Measurements from ENCODE around the gene JAKMIP1. TPM values are rescaled to one million over a fixed set of nuclear protein-coding genes. Genes with fewer than 3 reads are reported as not detected.

Gene JAKMIP1
- total RNA-seq, 1 donor from 2014 or later = not detected

DNA sequence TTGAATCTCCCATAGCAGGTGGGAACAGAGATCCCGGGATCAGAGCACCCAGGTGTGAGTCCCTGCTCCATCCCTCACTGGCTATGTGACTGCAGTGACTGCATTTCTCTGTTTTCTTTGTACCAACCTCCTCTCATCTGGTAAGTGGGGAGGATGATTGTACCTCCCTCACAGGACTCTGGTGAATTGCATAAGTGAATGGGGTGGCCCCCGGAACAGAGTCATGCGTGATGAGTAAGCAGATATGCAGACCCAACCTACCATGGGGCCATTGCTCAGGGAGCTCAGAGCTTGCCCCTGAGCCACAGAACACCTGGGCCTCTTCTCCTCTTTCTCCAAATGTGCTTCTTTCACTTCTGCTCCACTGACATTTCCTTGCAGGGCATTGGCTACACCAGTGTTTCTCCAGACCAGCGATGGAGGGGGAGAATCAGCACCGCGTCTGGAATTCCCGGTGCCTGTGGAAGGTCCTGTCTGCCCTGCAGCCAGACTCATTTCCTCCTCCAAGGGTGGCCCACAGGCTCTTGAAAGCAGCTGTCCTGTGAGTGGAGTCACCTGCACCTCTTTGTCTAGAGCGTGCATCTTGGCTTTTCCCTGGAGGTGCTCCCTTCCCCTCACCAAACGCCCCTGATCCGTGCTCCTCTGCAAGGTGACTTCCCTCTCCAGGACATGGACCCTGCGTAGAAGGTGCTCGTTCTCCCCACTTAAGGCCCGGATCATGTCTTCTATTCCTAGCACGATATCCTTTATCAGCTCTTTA lies 212.1 kb downstream of the JAKMIP1 start:
- no peak overlapping the region for H3K4me3 Mint-ChIP-seq (ENCODE audit: unreplicated experiment)
- no peak for DNase-seq (ENCODE audit: low spot score)
- TF ChIP-seq, protein P1, sequence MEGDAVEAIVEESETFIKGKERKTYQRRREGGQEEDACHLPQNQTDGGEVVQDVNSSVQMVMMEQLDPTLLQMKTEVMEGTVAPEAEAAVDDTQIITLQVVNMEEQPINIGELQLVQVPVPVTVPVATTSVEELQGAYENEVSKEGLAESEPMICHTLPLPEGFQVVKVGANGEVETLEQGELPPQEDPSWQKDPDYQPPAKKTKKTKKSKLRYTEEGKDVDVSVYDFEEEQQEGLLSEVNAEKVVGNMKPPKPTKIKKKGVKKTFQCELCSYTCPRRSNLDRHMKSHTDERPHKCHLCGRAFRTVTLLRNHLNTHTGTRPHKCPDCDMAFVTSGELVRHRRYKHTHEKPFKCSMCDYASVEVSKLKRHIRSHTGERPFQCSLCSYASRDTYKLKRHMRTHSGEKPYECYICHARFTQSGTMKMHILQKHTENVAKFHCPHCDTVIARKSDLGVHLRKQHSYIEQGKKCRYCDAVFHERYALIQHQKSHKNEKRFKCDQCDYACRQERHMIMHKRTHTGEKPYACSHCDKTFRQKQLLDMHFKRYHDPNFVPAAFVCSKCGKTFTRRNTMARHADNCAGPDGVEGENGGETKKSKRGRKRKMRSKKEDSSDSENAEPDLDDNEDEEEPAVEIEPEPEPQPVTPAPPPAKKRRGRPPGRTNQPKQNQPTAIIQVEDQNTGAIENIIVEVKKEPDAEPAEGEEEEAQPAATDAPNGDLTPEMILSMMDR (IDR thresholded peaks at IDR 0.05; ENCODE audit: unreplicated experiment) = no peak
- H3K36me3 Mint-ChIP-seq (ENCODE audit: low read depth, unreplicated experiment) = peaks cover 3% of the 10 kb centered on the region
- H3K27me3 Mint-ChIP-seq (ENCODE audit: unreplicated experiment) = peaks cover 7% of the 10 kb centered on the region
- H3K9me3 Mint-ChIP-seq (ENCODE audit: unreplicated experiment) = peaks cover 11% of the 10 kb centered on the region
- no peak overlapping the region for H3K27ac Mint-ChIP-seq (ENCODE audit: unreplicated experiment)
- peaks cover 10% of the 10 kb centered on the region for H3K4me1 Mint-ChIP-seq (ENCODE audit: unreplicated experiment)

DNA sequence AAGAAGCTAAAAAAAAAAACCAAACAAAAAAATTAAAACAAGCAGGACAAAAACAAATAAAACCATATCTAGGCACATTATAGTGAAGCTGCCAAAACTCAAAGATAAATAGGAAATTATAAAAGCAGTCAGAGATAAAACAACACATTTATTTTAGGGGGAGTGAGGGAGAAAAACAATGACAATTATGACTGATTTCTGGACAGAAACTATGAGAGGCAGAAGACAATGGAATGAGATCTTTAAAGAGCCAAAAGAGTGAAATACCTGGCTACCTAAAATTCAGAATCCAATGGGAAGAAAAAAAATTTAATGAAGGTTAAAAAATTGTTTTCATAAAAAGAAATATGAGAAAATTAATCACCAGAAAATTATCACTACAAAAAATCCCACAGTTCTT lies 215.5 kb downstream of the JAKMIP1 start:
- Mint-ChIP-seq H3K36me3 (ENCODE audit: low read depth, unreplicated experiment) (no peaks in the 10 kb centered on the region), H3K4me3 (ENCODE audit: unreplicated experiment) (no peak overlapping the region), H3K27ac (ENCODE audit: unreplicated experiment) (no peak overlapping the region)

DNA sequence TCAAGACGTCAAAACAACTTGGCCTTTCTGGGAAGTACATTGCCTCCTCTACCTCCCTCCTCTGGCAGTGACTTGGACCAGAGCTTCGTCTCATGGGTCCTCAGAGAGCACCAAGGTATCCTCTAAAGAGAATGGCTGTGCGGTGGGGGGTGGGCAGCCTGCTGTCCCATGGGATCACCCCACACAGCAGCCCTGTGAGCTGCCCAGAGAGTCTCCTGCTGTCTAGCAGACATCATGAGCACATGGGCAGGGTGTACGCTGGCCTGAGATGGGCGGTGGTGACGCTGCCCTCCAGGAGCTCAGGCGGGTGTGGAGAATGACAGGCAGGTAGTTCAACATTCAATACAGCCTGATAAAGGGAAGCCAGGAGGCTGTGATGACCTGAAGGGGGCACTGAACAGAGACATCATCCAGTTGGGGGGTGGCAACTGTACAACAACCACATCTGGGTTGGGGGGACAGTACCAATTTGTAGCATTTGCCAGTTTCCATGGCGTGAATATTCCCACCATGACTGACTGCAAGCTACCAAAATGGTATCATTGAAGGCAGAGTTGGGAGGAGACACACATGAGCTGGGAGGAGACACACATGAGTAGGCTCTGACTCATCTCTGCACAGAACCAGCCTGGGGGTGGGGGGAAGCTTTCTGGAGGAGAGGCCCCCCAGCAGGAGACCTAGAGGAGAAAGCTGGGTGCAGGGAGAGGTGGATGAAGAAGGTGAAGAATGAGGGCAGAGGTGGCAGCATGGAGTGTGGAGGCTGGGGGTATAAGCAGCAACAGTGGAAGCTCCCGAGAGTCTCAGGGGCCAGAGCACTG lies 218.0 kb downstream of the JAKMIP1 start:
- no peaks in the 10 kb centered on the region for H3K4me1 Mint-ChIP-seq (ENCODE audit: unreplicated experiment)
- no peaks in the 10 kb centered on the region for H3K36me3 Mint-ChIP-seq (ENCODE audit: low read depth, unreplicated experiment)
- H3K27me3 Mint-ChIP-seq (ENCODE audit: unreplicated experiment) = peaks cover 1% of the 10 kb centered on the region
- H3K4me3 Mint-ChIP-seq (ENCODE audit: unreplicated experiment) = no peak overlapping the region
- TF ChIP-seq, protein P1 (IDR thresholded peaks at IDR 0.05; ENCODE audit: unreplicated experiment) = no peak
- H3K27ac Mint-ChIP-seq (ENCODE audit: unreplicated experiment) = no peak overlapping the region
- peaks cover 11% of the 10 kb centered on the region for H3K9me3 Mint-ChIP-seq (ENCODE audit: unreplicated experiment)
- DNase-seq (ENCODE audit: low spot score) = no peak

More for the DNA sequence above, 215.5 kb downstream of the JAKMIP1 start:
- peaks cover 11% of the 10 kb centered on the region for H3K9me3 Mint-ChIP-seq (ENCODE audit: unreplicated experiment)
- DNase-seq (ENCODE audit: low spot score) = no peak
- peaks cover 2% of the 10 kb centered on the region for H3K27me3 Mint-ChIP-seq (ENCODE audit: unreplicated experiment)
- peaks cover under 1% of the 10 kb centered on the region for H3K4me1 Mint-ChIP-seq (ENCODE audit: unreplicated experiment)
- TF ChIP-seq, protein P1 (IDR thresholded peaks at IDR 0.05; ENCODE audit: unreplicated experiment) = no peak

DNA sequence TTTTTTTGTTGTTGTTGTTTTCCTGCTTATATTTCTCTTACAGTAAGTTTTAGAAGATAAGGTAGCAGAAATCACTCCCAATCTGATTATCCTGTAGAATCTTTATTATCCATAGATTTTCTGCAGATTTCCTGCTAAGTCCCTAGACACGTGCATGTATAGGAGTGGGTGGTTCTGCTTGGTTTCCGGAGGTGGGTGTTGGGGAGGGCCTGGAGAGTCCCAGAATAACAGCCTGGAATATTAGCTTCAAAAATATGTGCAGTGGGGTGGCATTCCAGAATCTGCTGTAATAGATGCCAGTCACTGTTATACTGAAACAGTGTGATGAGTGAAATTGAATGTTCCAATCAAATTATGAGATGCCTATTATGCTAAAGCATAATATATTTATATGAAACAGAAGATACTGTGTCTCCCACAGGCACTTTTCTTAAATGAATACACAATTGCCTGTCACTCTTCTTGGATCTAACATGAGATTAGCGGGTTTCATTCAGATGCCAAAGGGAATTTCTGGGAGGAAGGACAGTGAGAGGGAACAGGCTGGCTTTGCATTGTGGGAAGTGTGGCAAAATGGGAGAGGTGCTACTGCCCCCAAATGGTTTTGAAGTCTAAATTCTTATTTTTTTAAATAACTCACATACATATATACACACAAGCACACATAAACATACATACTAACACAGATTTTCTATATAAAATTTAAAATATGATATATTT lies 219.8 kb downstream of the JAKMIP1 start:
- Mint-ChIP-seq H3K27ac (ENCODE audit: unreplicated experiment) (no peak overlapping the region), H3K36me3 (ENCODE audit: low read depth, unreplicated experiment) (no peaks in the 10 kb centered on the region), H3K9me3 (ENCODE audit: unreplicated experiment) (peaks cover 11% of the 10 kb centered on the region), H3K27me3 (ENCODE audit: unreplicated experiment) (peaks cover 1% of the 10 kb centered on the region), H3K4me3 (ENCODE audit: unreplicated experiment) (no peak overlapping the region), H3K4me1 (ENCODE audit: unreplicated experiment) (no peaks in the 10 kb centered on the region)
- TF ChIP-seq, protein P1 (IDR thresholded peaks at IDR 0.05; ENCODE audit: unreplicated experiment) = no peak
- no peak for DNase-seq (ENCODE audit: low spot score)
